Spinal cord (tissue), 10 donors: Measurements from ENCODE around the gene CENPO. TPM values are rescaled to one million over a fixed set of nuclear protein-coding genes. Genes with fewer than 3 reads are reported as not detected.

Experiments used
- DNase-seq, 6 donors: peaks; one replicate each; pipeline versions ENCODE4 v3.0.0 to v3.0.0-alpha.2; 2013 to 2015; ENCODE audit warnings: low spot score in 6 of 6, low read depth in 4 of 6
- H3K27ac ChIP-seq: one replicate; pipeline ENCODE4 v1.5.1; 2013; ENCODE audit warnings: low read depth, low read length, control low read depth
- H3K27me3 ChIP-seq: one replicate; pipeline ENCODE4 v1.6.1; 2013; ENCODE audit warnings: low read length; ENCODE audit not compliant: control insufficient read depth, insufficient read depth
- H3K36me3 ChIP-seq: one replicate; pipeline ENCODE4 v1.6.1; 2013; ENCODE audit warnings: low read length; ENCODE audit not compliant: control insufficient read depth, insufficient read depth
- H3K4me1 ChIP-seq: one replicate; pipeline ENCODE4 v1.6.1; 2013; ENCODE audit warnings: low read length; ENCODE audit not compliant: control insufficient read depth, insufficient read depth
- H3K4me3 ChIP-seq: one replicate; pipeline ENCODE4 v1.5.1; 2013; ENCODE audit warnings: low read depth, low read length, control low read depth
- H3K9me3 ChIP-seq: one replicate; pipeline ENCODE4 v1.6.1; 2013; ENCODE audit warnings: low read length; ENCODE audit not compliant: control insufficient read depth, insufficient read depth
- WGBS: methylation state at CpG from one replicate; pipeline ENCODE4 v1.1.5; 2013; ENCODE audit warnings: missing lambda C conversion rate; ENCODE audit not compliant: insufficient coverage; 5-methylcytosine and 5-hydroxymethylcytosine counted together
- polyA plus RNA-seq, 2 donors: library from polyadenylated mRNA; unstranded; fragments of 120-200 nt; gene quantifications; one replicate each; pipeline ENCODE4 v1.2.1, GENCODE V29; 2013; ENCODE audit not compliant: insufficient read length in 2 of 2
- total RNA-seq, 2 donors: library from RNA; depleted of rRNA in 1 of 2; stranded (reverse); fragments of 120-200 nt in 1 of 2; fragments of >200 nt in 1 of 2; gene quantifications; one replicate each; pipeline versions ENCODE4 v1.2.3 to v1.2.4, GENCODE V29; 2013 to 2014
- donor health status: healthy.

Gene CENPO
- total and polyA plus RNA-seq, 4 donors, result 12.7 to 24.0 (median 18.1) TPM

DNA sequence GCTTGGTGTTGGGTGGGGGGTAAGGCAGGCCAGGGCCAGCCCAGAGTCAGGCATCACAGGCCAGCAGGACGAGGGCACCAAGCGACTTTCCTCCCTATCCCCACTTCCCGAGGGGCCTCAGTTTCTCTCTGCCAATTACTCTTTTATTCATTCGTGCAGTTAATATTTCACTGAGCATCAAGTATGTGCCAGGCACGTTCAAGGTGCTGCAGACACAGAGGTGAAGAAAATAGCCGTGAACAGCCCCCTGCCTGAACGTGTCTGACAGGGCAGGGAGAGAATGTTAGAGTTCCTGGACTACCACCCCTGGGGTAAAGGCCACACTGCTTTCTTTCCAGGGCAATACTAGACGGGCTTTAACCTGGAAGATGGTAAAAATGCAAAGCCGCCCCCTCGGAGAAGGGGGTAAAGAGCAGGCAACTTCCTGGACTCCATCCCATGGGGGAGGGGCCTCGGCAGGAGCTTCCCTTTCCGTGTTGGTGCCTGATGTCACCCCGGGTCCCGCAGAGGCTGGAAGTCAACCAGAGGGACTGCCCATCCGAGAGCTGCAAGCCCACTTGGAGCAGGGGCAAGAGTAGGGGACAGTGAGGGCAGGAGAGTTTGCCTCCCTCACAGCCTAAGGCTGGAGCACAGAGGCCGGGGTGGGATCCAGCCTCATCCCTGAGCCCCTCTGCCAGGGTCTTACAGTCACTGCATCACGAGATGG lies 47.1 kb downstream of the CENPO start:
- Histone ChIP-seq H3K36me3 (peaks cover 79% of the 10 kb centered on the region), H3K27me3 (no peaks in the 10 kb centered on the region)

DNA sequence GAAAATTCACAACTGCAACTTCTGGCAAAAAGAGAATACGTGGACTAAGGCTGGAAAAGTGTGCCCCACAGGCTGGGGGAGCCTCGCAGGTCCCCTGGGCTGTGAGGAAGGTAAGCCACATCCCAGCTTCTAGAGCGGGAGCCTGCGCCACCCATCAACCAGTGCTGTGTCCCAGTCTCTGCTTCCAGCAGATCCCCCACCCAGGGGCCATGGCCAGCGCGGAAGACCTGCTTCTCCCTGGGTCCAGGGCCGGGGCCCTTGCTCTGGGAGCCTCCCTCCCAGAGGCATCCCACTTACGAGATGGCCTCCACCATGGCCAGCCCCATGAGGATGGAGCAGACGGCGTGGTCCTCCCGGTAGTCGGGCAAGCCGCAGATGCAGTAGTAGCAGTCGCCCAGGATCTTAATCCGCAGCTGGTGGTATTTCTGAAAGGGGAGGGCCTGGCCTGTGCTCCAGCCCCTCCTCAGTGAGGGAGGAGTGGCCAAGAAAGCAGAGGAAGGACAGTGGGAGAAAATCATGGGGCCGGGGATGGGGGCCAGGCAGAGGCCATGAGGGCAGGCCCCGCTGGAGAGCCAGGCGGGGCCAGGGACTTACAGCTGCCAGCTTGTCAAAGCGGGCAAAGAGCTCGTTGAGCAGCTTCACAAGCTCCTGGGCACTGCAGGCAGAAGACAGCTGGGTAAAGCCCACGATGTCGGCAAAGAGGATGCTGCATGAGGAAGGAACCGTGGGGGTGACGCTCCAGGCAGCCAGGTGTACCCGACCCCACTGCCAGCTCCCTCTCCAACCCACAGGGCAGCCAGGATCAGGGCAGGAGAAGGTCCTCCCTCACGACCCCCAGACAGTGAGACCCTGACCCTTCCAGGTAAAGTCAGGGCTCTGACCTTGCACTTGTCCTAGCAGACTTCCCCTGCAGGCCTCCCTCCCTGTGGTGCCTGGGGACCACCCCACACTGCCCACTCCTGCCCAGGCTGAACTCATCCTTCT lies 48.0 kb downstream of the CENPO start:
- WGBS, result 88% methylated on average over 20 of the region's 26 CpGs
- Histone ChIP-seq H3K27ac (no peak overlapping the region), H3K36me3 (peaks cover 73% of the 10 kb centered on the region), H3K27me3 (no peaks in the 10 kb centered on the region), H3K4me1 (no peaks in the 10 kb centered on the region), H3K4me3 (no peak overlapping the region), H3K9me3 (no peaks in the 10 kb centered on the region)
- no peak for DNase-seq

More for the DNA sequence above, 47.1 kb downstream of the CENPO start:
- H3K27ac ChIP-seq, result no peak overlapping the region
- no peak for DNase-seq
- no peaks in the 10 kb centered on the region for H3K9me3 ChIP-seq
- no peaks in the 10 kb centered on the region for H3K4me1 ChIP-seq
- H3K4me3 ChIP-seq, result no peak overlapping the region
- WGBS, result 85% methylated on average over 16 of the region's 17 CpGs

DNA sequence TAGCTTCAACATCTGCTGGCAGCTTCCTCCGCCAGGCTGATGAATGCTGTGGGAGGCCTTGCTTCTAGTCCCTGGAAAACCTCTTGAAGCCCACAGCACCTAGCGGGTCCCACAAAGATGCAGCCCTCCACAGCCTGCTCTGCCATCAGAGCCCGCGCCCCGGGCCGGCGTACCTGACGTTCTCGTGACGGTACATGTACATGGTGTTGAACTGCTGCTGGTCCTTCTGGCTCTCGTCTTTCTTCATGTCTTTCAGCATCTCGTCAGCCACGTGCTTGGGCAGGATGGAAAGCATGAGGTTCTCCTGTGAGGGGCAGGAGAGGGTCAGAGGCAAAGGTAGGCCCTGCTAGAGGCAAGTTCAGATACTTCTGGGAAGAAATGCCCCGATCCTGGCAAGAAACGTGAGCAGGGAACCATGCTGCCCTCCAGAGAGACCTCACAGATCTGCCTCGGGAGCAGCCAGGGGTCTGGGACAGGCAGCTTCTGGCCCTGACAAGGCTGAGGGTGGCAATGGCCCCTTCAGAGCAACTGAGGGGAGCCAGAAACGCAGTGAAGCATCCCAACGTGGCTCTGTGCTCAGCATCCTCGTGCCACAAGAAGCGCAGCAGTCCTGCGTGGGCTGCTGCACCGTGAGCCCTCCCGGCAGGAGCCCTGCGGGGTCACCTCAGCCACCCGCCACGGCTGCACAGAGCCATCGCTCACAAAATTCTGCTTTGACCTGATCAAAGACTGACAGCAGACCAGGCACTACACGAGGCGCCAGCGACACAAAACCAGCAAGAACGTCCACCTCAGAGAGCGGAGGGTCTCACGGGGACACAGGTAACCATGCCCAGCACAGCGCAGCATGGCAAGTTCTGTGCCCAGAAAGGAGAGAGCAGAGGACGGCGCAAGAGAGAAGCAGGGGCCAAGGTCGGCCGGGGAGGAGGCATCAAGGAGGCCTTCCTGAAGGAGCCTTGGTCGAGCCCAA lies 49.1 kb downstream of the CENPO start:
- no peak overlapping the region for H3K27ac ChIP-seq
- DNase-seq, result no peak

DNA sequence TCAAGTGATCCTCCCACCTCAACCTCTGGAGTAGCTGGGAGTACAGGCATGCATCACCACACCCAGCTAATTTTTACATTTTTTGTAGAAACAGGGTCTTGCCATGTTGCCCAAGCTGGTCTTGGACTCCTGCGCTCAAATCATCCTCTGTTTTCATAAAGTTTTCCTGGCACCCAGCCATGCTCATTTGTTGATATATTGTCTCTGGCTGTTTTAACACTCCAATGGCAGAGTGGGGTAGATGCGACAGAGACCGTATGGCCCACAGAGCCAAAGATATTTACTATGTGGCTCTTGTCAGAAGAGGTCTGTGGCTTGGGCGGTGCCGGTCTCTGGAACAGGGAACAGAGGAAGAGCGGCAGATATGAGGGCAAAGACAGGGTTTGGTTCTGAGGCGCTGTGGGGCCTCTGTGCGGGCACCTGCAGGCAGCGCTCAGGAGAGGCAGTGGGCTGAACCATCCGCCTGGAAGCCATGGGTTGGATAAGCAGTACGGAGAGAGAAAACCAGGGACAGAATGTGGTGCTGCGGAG lies 50.2 kb downstream of the CENPO start:
- no peaks in the 10 kb centered on the region for H3K9me3 ChIP-seq
- H3K27ac ChIP-seq, result no peak overlapping the region
- H3K4me1 ChIP-seq, result no peaks in the 10 kb centered on the region
- no peak overlapping the region for H3K4me3 ChIP-seq
- no peaks in the 10 kb centered on the region for H3K27me3 ChIP-seq
- 95% methylated on average over 11 of the region's 12 CpGs for WGBS
- no peak for DNase-seq
- peaks cover 56% of the 10 kb centered on the region for H3K36me3 ChIP-seq

More for the DNA sequence above, 49.1 kb downstream of the CENPO start:
- no peak overlapping the region for H3K4me3 ChIP-seq
- no peaks in the 10 kb centered on the region for H3K4me1 ChIP-seq
- H3K36me3 ChIP-seq, result peaks cover 63% of the 10 kb centered on the region
- no peaks in the 10 kb centered on the region for H3K27me3 ChIP-seq
- no peaks in the 10 kb centered on the region for H3K9me3 ChIP-seq
- 96% methylated on average over 39 of the region's 39 CpGs for WGBS

DNA sequence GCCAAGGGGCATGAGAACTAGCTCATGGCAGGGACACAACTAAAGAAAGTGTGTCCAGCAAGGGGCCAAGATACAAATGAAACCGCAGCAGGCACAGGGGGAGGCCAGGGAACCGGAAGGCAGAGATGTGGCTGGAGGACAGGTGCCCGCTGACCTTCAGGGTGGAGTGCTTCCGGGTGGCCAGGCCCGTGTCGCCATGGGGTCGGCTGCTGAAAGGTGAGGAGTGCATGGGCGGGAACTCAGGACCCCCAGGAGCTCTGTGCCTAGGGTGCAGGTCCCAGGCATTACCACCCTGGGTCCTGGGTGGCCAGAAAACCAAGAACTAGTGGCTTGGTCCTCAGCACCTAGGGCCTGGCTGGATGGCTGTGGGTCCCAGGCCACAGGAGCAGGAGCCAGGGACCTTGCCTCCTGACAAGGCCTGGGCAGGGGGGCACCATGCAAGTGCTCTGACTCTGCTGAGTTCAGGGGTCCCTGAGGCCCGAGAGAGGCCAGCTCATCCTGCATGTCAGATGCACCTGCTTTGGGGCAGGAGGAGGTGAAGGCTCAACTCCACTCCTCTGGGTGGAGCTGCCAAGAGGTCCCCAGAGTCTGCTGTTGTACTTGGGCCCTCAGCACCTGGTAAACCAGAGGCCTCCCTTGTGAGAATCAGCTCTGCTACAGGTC lies 50.9 kb downstream of the CENPO start:
- WGBS, result 96% methylated on average over 9 of the region's 9 CpGs
- Histone ChIP-seq H3K9me3 (no peaks in the 10 kb centered on the region), H3K27ac (no peak overlapping the region)

DNA sequence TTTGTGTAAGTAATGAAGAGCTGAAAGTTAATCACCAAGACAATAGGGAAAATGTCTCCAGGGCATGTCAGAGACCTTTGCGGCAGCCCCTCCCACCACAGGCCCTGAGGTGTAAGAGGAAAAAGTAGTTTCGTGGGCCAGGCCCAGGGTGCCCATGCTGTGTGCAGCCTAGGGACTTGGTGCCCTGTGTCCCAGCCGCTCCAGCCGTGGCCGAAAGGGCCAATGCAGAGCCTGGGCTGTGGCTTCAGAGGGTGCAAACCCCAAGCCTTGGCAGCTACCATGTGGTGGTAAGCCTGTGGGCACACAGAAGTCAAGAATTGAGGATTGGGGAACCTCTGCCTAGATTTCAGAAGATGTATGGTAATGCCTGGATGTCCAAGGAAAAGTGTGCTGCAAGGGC lies 52.5 kb downstream of the CENPO start:
- peaks cover 39% of the 10 kb centered on the region for H3K36me3 ChIP-seq
- no peak overlapping the region for H3K4me3 ChIP-seq
- 100% methylated on average over 3 of the region's 5 CpGs for WGBS
- no peaks in the 10 kb centered on the region for H3K27me3 ChIP-seq
- H3K4me1 ChIP-seq, result peaks cover 2% of the 10 kb centered on the region
- DNase-seq, result no peak
- H3K27ac ChIP-seq, result no peak overlapping the region
- H3K9me3 ChIP-seq, result no peaks in the 10 kb centered on the region

More for the DNA sequence above, 50.9 kb downstream of the CENPO start:
- H3K27me3 ChIP-seq, result no peaks in the 10 kb centered on the region
- H3K4me1 ChIP-seq, result no peaks in the 10 kb centered on the region
- peaks cover 52% of the 10 kb centered on the region for H3K36me3 ChIP-seq
- DNase-seq, result no peak
- no peak overlapping the region for H3K4me3 ChIP-seq

DNA sequence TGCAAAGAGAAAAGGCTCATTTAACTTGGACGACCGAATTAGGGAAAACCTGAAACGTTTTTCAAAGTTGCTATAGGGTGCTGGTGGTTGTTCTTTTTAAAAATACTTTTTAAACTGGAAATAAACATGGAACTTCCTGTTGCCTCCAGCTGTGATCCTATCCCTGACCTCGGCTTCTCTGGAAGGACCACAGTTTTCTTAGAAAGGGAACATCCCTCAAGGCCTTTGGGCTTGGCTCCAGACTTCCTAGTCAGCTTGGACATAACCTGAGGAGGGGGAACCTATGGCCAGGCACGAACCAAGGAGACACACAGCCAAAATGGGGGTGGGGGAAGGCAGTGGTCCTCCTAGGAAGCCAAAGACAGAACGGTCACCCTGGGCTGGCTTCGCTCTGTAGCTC lies 57.7 kb downstream of the CENPO start:
- Histone ChIP-seq H3K36me3 (peaks cover 17% of the 10 kb centered on the region), H3K27ac (no peak overlapping the region), H3K27me3 (no peaks in the 10 kb centered on the region), H3K9me3 (no peaks in the 10 kb centered on the region), H3K4me3 (no peak overlapping the region), H3K4me1 (peaks cover 16% of the 10 kb centered on the region)
- DNase-seq, result no peak
- WGBS, result 83% methylated on average over 3 of the region's 7 CpGs

DNA sequence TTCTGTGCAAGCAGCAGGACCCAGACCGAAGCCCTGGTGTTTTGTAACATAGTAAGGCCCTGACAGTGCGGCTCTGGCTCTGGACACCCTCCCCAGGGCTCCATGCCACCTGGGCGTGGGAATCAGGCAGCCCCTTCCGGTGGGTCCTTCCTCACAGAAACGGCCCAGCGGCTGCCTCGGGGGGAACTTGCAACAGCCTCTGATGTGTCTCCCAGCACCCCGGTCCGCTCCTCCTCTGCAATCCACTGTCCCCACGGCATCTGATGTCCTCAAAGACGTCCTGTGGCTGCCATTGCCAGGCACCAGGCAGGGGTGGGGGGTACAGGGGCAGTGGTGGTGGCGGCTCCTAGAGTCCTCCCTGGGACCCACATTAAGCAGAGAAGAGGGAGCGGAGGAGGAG lies 58.8 kb downstream of the CENPO start:
- no peaks in the 10 kb centered on the region for H3K27me3 ChIP-seq
- no peak overlapping the region for H3K4me3 ChIP-seq
- no peak overlapping the region for H3K27ac ChIP-seq
- H3K4me1 ChIP-seq, result peaks cover 16% of the 10 kb centered on the region
- H3K9me3 ChIP-seq, result no peaks in the 10 kb centered on the region
- no peak for DNase-seq
- 93% methylated on average over 9 of the region's 13 CpGs for WGBS
- peaks cover 17% of the 10 kb centered on the region for H3K36me3 ChIP-seq
